Fibroblast of lung (primary cell): ENCODE measurements around the gene B3GNT4. TPM values are rescaled to one million over a fixed set of nuclear protein-coding genes. Genes with fewer than 3 reads are reported as not detected.

Experiments used
- DNase-seq, 2 donors: peaks; one replicate each; pipeline versions ENCODE4 v3.0.0 to v3.0.0-alpha.2; 2010; ENCODE audit warnings: low read depth in 2 of 2
- H2AFZ ChIP-seq: 2 replicates; pipeline ENCODE4 v1.5.1; 2012; ENCODE audit warnings: low read length, control low read depth, inconsistent platforms
- H3K27ac ChIP-seq: 2 replicates; pipeline ENCODE4 v1.5.1; 2011; ENCODE audit warnings: low read length, control low read depth; ENCODE audit not compliant: insufficient read depth
- H3K27me3 ChIP-seq: 2 replicates; pipeline ENCODE4 v1.5.1; 2011; ENCODE audit warnings: mild to moderate bottlenecking, low read length; ENCODE audit not compliant: control insufficient read depth, insufficient read depth
- H3K36me3 ChIP-seq: 2 replicates; pipeline ENCODE4 v1.5.1; 2011; ENCODE audit warnings: low read length; ENCODE audit not compliant: control insufficient read depth, insufficient read depth
- H3K4me1 ChIP-seq: 2 replicates; pipeline ENCODE4 v1.5.1; 2011; ENCODE audit warnings: low read length; ENCODE audit not compliant: control insufficient read depth, insufficient read depth; ENCODE audit errors: extremely low read depth
- H3K4me2 ChIP-seq: 2 replicates; pipeline ENCODE4 v1.5.1; 2011; ENCODE audit warnings: low read length, control low read depth; ENCODE audit not compliant: insufficient read depth; ENCODE audit errors: extremely low read depth
- H3K4me3 ChIP-seq, 4 experiments: fragments of 200-600 bp in 1 of 4; sonication (generic) in 1 of 4; replicated peaks in 1 of 4; 2 replicates each; pipeline ENCODE4 v1.5.1; 2011 to 2016; ENCODE audit warnings: low read length in 4 of 4, low read depth in 3 of 4, mild to moderate bottlenecking in 3 of 4, control low read depth in 2 of 4, inconsistent platforms in 1 of 4, mixed read lengths in 1 of 4; ENCODE audit not compliant: insufficient read depth in 1 of 4; ENCODE audit errors: control extremely low read depth in 1 of 4
- H3K79me2 ChIP-seq: 2 replicates; pipeline ENCODE4 v1.5.1; 2012; ENCODE audit warnings: mild to moderate bottlenecking, low read length, inconsistent platforms; ENCODE audit not compliant: control insufficient read depth, insufficient read depth
- H3K9ac ChIP-seq: 2 replicates; pipeline ENCODE4 v1.5.1; 2011; ENCODE audit warnings: mild to moderate bottlenecking, low read length, control low read depth; ENCODE audit not compliant: insufficient read depth
- H3K9me3 ChIP-seq: 2 replicates; pipeline ENCODE4 v1.5.1; 2012; ENCODE audit warnings: low read depth, low read length; ENCODE audit not compliant: control insufficient read depth, insufficient read depth
- H4K20me1 ChIP-seq: 2 replicates; pipeline ENCODE4 v1.5.1; 2011; ENCODE audit warnings: low read length; ENCODE audit not compliant: control insufficient read depth, insufficient read depth; ENCODE audit errors: extremely low read depth
- CTCF ChIP-seq, 2 donors: IDR thresholded peaks in 1 of 2; conservative IDR thresholded peaks in 1 of 2; 1 replicate in 1 of 2; 2 replicates in 1 of 2; pipeline ENCODE4 v1.5.1; 2011 to 2012; ENCODE audit warnings: low read length in 2 of 2, control low read depth in 1 of 2, inconsistent platforms in 1 of 2, low read depth in 1 of 2, mild to moderate bottlenecking in 1 of 2
- EZH2 ChIP-seq: IDR thresholded peaks from 2 replicates; pipeline ENCODE4 v1.5.1; 2012; ENCODE audit warnings: low read length, control low read depth, mild to moderate bottlenecking; ENCODE audit errors: missing control alignments
- polyA plus RNA-seq, 2 donors: library from polyadenylated mRNA; depleted of rRNA in 1 of 2; stranded (reverse) in 1 of 2; unstranded in 1 of 2; fragments of >200 nt; gene quantifications; 2 replicates each; pipeline ENCODE4 v1.2.1, GENCODE V29; 2011 to 2012; ENCODE audit warnings: missing spikeins in 1 of 2
- total RNA-seq: library from RNA; depleted of rRNA; stranded (reverse); fragments of >200 nt; gene quantifications from 2 replicates; pipeline ENCODE4 v1.2.1, GENCODE V29; 2014

The B3GNT4 gene
- total and polyA plus RNA-seq, 2 donors (not counting 1 experiment from before 2014, with no cell fraction given) = 0.12 to 0.33 TPM

- H3K79me2 ChIP-seq = no peaks in the 10 kb centered on the region
- H3K27ac ChIP-seq = no peak overlapping the region
- no peaks in the 10 kb centered on the region for H4K20me1 ChIP-seq
- H3K4me1 ChIP-seq = no peaks in the 10 kb centered on the region
- peak overlapping the region; percentile 88 for H3K4me2 ChIP-seq
- no peak overlapping the region for H2AFZ ChIP-seq
- H3K9ac ChIP-seq = peak overlapping the region; percentile 7
- no peaks in the 10 kb centered on the region for H3K9me3 ChIP-seq
- peaks cover 5% of the 10 kb centered on the region for H3K36me3 ChIP-seq
- peaks cover 12% of the 10 kb centered on the region for H3K27me3 ChIP-seq
- DNase-seq = no peak
- TF ChIP-seq EZH2 = peak; percentile 62
- no peak for TF ChIP-seq CTCF (conservative IDR thresholded peaks at IDR 0.05 in 1 of 2, IDR thresholded peaks at IDR 0.05 in 1 of 2; ENCODE audit: low read depth in 1 of 2, low read length in 2 of 2)
- peak overlapping the region in 2 of 4 experiments; percentile 51 to 61 for H3K4me3 ChIP-seq
Observed at GRCh38 chr12:122204167-122205052, 901 bp downstream of the B3GNT4 start.

DNA sequence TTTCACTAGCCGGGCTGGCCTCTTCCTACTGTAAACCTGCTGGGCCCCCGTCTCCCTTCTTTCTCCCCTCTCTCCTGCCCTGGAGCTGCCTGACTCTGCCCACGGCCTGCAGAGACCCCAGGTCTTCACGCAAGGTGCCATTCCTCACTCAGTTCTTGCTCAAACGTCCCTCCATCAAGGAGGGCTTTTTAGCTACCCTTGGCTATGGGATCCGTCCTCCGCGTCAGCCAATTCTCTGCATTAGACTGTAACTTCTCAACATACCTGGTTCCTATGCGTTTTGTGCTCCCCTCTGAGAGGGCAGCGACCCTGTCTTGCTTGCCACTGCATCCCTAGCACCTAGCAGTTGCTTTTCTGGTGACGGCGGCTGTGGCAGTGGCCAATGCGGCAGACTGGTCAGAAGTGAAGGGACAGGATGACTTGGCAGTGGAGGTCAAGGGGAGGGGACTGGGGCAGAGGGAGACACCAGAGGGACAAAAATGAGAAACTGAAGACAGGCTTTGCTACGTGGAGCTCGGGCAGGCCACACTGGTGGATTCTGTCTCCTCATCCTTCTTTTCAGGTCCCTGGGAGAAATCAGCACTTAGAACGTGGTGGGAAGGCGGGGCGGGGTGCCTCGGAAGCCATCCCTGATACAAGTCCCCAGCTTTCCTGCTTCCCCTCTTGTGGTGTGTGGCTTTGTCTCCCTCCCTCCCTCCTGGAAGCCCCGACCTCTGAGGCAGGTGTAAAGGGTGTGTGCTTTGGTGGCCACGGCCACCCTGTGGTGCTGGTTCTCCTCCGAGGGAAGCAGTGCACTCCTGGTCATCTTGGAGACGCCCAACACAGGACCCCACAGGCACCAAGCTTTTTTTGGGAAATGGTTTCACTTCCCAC lies 1.8 kb downstream of the B3GNT4 start:
- Histone ChIP-seq H3K27ac (no peak overlapping the region), H4K20me1 (no peaks in the 10 kb centered on the region), H3K4me2 (no peak overlapping the region), H3K4me3 (no peak overlapping the region), H3K9me3 (no peaks in the 10 kb centered on the region), H3K79me2 (no peaks in the 10 kb centered on the region), H2AFZ (no peak overlapping the region), H3K9ac (no peak overlapping the region), H3K27me3 (peaks cover 12% of the 10 kb centered on the region), H3K36me3 (peaks cover 5% of the 10 kb centered on the region), H3K4me1 (no peaks in the 10 kb centered on the region)
- DNase-seq = no peak
- no peak for TF ChIP-seq EZH2
- no peak for TF ChIP-seq CTCF (conservative IDR thresholded peaks at IDR 0.05 in 1 of 2, IDR thresholded peaks at IDR 0.05 in 1 of 2; ENCODE audit: low read depth in 1 of 2, low read length in 2 of 2)
